ENCODE results near the gene XK. TPM values are rescaled to one million over a fixed set of nuclear protein-coding genes. Genes with fewer than 3 reads are reported as not detected.

Gene XK
- total and polyA plus RNA-seq, 2 experiments from 2014 or later = 0.29 to 1.5 TPM

DNA sequence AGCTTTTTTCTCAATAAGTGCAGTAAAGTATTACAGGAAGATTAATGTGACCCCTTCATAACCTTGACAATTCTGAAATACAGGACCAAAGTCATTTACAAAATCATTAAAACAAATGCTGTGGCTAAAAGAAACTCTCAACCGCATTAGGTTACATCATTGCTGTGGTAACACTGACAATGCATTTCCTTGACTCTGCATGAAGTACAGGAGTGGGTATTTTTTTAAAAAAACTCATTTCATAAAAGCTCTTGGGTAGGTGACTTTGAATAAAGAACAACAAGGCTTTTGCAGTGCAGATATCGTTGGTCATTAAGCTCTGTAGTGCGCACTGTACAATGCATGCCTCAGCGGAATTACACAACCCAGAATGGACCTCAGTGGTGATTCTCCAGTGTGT lies 23.4 kb upstream of the XK start (continued):
- TF ChIP-seq REST (IDR thresholded peaks at IDR 0.05; ENCODE audit: unreplicated experiment) = no peak
- TF ChIP-seq STAT1 (IDR thresholded peaks at IDR 0.05; ENCODE audit: unreplicated experiment) = no peak
- no peak for TF ChIP-seq ZNF331 (CRISPR knock-in tag; IDR thresholded peaks at IDR 0.05; ENCODE audit: low read depth)
- no peak for TF ChIP-seq POLR2AphosphoS5 (IDR thresholded peaks at IDR 0.05; ENCODE audit: low read depth)

DNA sequence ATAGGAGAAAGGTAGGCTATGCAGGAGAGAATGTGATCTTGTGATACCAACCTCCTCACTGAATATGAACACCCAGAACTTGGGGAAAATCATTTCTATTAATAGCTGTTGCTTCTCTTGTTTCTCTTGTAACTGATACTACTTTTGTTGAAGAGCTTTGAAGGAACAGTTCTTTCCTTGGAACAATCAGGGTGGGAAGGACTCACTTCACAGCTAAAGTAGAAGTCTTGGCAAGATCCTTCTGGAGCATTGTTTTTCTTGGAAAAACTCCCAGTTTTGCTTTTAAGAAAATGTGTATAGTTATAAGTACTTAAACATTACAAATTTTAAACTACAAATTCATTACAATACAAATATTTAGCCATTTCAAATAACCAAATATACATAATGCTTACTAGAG lies 19.1 kb upstream of the XK start:
- H3K27ac Mint-ChIP-seq = no peak overlapping the region
- no peak overlapping the region for H3K4me3 Mint-ChIP-seq
- no peak overlapping the region for H3K27ac ChIP-seq (ENCODE audit: low read depth)
- DNase-seq (ENCODE audit: low spot score) (no peak), ATAC-seq (no peak)
- no peaks in the 10 kb centered on the region for H4K20me1 ChIP-seq (replicated peaks; ENCODE audit: insufficient read depth)
- H3K79me2 ChIP-seq (replicated peaks; ENCODE audit: insufficient read depth) = no peaks in the 10 kb centered on the region
- no peaks in the 10 kb centered on the region for H3K27me3 ChIP-seq (ENCODE audit: insufficient read depth)
- no peak overlapping the region for H3K4me3 ChIP-seq
- H3K4me1 ChIP-seq (ENCODE audit: insufficient read depth) = no peaks in the 10 kb centered on the region
- H3K9me3 Mint-ChIP-seq = no peaks in the 10 kb centered on the region
- no peaks in the 10 kb centered on the region for H3K9me2 ChIP-seq (ENCODE audit: insufficient read depth)
- H3K36me3 Mint-ChIP-seq (ENCODE audit: low read depth) = no peaks in the 10 kb centered on the region
- no peaks in the 10 kb centered on the region for H3K27me3 Mint-ChIP-seq (ENCODE audit: insufficient read depth, low read depth, poor library complexity)
- TF ChIP-seq REST (IDR thresholded peaks at IDR 0.05; ENCODE audit: unreplicated experiment) = no peak
- H3K36me3 ChIP-seq (ENCODE audit: insufficient read depth) = no peaks in the 10 kb centered on the region
- H3K4me2 ChIP-seq = no peak overlapping the region
- H3F3A ChIP-seq (replicated peaks; ENCODE audit: low read depth) = no peaks in the 10 kb centered on the region
- H3K4me1 Mint-ChIP-seq = no peaks in the 10 kb centered on the region
- H2AFZ ChIP-seq = no peak overlapping the region

DNA sequence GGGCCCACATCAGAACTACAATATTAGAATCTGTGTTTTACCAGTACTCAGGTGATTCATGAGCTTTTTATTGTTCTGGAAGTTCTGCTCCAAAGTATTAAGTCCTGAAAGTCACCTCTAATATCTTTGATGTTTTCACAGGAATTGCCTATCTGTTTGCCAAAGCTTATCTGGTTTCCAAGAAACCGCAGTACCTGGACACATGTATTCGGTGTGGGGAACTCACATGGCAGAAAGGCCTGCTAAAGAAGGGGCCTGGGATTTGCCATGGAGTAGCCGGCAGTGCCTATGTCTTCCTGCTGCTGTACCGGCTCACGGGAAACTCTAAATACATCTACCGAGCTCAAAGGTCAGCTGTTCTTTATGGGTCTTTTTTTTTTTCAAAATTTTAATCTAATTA lies 18.4 kb upstream of the XK start:
- H3K4me1 Mint-ChIP-seq = no peaks in the 10 kb centered on the region
- H3K27me3 Mint-ChIP-seq (ENCODE audit: insufficient read depth, low read depth, poor library complexity) = no peaks in the 10 kb centered on the region
- no peaks in the 10 kb centered on the region for H3K36me3 Mint-ChIP-seq (ENCODE audit: low read depth)
- no peaks in the 10 kb centered on the region for H3K79me2 ChIP-seq (replicated peaks; ENCODE audit: insufficient read depth)
- TF ChIP-seq, protein P1, sequence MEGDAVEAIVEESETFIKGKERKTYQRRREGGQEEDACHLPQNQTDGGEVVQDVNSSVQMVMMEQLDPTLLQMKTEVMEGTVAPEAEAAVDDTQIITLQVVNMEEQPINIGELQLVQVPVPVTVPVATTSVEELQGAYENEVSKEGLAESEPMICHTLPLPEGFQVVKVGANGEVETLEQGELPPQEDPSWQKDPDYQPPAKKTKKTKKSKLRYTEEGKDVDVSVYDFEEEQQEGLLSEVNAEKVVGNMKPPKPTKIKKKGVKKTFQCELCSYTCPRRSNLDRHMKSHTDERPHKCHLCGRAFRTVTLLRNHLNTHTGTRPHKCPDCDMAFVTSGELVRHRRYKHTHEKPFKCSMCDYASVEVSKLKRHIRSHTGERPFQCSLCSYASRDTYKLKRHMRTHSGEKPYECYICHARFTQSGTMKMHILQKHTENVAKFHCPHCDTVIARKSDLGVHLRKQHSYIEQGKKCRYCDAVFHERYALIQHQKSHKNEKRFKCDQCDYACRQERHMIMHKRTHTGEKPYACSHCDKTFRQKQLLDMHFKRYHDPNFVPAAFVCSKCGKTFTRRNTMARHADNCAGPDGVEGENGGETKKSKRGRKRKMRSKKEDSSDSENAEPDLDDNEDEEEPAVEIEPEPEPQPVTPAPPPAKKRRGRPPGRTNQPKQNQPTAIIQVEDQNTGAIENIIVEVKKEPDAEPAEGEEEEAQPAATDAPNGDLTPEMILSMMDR (conservative IDR thresholded peaks at IDR 0.05; ENCODE audit: low read depth in 2 of 2) = no peak
- no peak for TF ChIP-seq CREB1 (CRISPR knock-in tag; IDR thresholded peaks at IDR 0.05; ENCODE audit: low read depth)
- TF ChIP-seq ZNF331 (CRISPR knock-in tag; IDR thresholded peaks at IDR 0.05; ENCODE audit: low read depth) = no peak
- H3K27ac Mint-ChIP-seq = no peak overlapping the region
- no peak overlapping the region for H3K4me2 ChIP-seq
- ATAC-seq (no peak), DNase-seq (ENCODE audit: low spot score) (no peak)
- H2AFZ ChIP-seq = no peak overlapping the region
- H3K36me3 ChIP-seq (ENCODE audit: insufficient read depth) = no peaks in the 10 kb centered on the region
- no peaks in the 10 kb centered on the region for H3K27me3 ChIP-seq (ENCODE audit: insufficient read depth)
- no peaks in the 10 kb centered on the region for H3K9me2 ChIP-seq (ENCODE audit: insufficient read depth)
- H4K20me1 ChIP-seq (replicated peaks; ENCODE audit: insufficient read depth) = no peaks in the 10 kb centered on the region
- H3K27ac ChIP-seq (ENCODE audit: low read depth) = no peak overlapping the region
- no peaks in the 10 kb centered on the region for H3K4me1 ChIP-seq (ENCODE audit: insufficient read depth)
- H3K4me3 Mint-ChIP-seq = no peak overlapping the region
- no peaks in the 10 kb centered on the region for H3K9me3 Mint-ChIP-seq
- H3F3A ChIP-seq (replicated peaks; ENCODE audit: low read depth) = no peaks in the 10 kb centered on the region
- no peak overlapping the region for H3K4me3 ChIP-seq

Measured in GM23338 (cell line).